COLO829 (cell line): ENCODE results near the gene ANK2.
"Not testable (repeated sequence)": the region's sequence is repeated elsewhere in the genome, so short reads cannot be mapped to it uniquely, and the experiment has no call there.

Experiments used
- DNase-seq: peaks from one replicate; pipeline ENCODE4 v3.0.0; 2012; ENCODE audit warnings: low spot score

Gene ANK2

GRCh38 chr4:113153529-113154101, 104.2 kb downstream of the ANK2 start:
- no peak for DNase-seq

DNA sequence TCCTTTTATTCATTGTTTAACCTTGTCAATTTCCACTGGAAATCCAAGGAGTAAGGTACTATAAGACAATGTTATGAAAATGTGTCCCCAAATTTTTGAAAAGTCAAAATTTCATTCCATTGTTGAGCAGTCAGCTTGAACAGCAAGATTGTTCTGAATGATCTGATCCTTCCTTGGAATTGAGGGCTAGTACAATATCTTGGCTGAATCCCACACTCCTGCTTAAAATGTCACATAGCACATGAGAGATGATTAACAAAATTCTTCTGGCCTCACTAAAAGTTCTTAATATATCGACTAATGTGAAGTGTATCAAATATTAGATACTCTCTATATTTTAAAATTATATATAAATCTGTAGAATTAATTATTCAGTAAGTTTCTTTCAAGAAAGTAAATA, 104.8 kb downstream of the ANK2 start:
- DNase-seq: no peak

DNA sequence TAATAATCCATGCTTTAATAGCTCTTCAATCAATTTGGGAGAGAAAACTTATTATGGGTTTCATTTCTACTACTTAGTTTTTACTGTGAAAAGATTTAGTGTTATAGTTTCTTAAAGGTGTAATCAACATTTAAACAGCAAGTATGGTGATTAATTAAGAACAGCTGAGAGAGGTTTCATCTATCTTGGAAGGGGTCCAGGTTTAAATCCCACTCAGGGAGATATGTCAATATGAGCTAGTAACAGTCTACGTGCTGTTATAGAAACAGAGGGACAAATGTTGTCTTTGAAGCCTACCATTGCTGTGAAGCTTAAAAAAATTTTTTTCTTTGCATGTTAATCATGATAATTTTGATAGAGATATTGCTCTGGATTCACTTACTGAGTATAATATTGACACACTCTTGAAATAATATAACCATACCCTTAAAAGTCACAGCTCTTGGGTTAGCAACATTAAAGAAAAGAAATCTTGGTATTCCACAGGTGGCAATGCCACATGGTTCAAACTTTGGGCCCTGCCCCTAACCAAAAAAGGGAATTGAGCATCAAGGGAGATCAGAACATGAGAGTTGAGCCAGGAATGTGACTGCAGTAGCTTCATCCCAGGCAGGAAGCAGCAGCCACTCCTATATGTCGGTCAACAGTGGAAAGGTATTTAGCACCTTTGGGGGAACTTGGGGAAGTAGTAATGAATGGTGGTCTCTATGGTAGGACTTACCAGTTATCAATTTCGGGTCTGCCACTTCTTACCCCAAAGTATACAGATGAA, 107.8 kb downstream of the ANK2 start:
- no peak for DNase-seq

DNA sequence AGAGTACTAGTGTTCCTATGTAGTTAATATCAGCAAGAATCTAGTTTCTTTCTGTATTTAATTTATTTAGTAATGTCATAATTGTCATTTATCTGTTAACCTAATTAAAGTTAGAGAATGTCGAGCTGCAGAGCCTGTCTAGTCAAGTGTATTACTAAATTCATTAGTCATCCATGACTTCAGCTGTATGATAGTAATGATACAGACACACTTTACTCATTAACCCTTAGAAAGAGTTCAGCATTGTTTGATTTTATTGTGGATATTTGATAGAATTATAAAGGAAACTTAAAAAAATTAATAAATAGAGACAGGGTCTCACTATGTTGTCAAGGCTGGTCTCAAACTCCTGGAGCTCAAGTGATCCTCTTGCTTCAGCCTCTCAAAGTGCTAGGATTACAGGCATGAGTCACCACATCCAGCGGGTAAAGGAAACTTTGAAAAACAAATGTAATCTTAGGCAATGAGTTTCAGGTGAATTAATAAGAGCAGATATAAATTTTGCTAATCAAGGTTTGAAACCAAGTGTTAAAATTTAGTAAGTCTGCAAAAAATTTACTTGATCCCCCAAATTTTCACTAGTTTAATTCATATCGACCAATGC, 110.6 kb downstream of the ANK2 start:
- no peak for DNase-seq

DNA sequence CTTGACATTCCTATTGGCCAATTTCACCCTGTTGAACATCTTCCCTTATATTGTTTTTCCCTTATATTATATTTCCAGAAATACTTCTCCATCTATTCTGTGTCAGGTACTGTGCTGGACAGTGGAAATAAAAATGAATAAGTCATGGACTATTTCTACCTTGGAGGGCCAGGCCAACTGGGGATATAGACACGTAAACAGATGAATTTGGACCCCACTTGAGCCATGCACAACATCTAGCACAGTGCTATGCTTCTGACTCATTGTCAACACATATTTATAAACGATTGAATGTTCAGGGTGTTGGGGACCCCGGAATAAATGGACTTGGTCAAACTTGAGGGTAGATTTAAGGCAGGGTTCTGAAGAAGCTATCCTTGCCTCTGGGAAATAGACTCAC, 111.1 kb downstream of the ANK2 start:
- no peak for DNase-seq

DNA sequence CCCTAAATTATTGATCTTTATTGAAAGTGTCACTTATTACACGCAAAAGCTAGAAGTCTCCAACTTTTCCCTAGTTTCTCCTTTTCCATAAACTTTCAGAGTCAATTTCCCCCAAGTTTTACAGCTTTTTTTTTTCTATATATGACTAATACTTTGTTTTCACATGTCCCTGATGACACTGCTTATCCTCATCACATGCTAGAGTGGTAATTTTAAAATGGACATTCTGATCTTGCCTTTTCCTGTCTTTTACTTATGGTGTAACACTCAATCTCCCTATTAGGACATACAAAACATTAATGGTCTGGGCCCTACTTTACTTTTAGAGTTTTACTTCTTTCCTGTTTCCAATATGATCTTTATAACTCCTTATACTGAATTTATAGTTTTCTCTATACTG, 112.6 kb downstream of the ANK2 start:
- no peak for DNase-seq

- DNase-seq: no peak
Observed at GRCh38 chr4:113169368-113169767, 119.9 kb downstream of the ANK2 start.

- DNase-seq: no peak
Observed at GRCh38 chr4:113170115-113170804, 120.8 kb downstream of the ANK2 start.

DNA sequence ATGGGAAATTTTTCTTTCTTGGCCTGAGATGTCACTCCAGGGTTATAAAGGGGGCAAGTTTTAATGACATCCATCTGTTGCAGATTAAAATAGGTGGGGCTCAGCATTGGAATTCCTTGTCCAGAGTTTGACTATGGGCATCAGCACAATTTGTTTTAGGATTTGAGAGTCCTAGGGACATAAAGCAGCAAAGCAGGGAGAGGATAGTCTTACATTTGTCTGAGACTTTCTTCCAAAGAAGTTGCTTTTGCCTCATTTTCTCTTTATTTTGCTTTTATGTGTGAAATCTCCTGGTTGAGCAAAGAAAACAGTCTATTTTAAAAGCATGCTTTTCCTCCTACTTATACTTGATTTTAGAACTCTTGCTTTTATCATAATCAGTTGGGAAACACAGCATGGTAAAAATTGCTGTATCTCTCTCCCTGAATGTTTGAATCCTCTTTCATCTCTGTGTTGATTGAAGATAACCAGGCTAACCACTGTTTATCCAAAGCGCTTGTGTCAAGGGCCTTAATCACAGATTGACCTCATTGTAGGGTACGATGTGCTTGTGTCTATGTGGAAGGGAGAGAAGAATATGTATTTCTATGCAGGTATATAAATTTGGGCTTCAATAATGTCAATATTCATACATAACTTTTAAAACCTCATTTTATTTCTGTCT, 121.5 kb downstream of the ANK2 start:
- no peak for DNase-seq

DNA sequence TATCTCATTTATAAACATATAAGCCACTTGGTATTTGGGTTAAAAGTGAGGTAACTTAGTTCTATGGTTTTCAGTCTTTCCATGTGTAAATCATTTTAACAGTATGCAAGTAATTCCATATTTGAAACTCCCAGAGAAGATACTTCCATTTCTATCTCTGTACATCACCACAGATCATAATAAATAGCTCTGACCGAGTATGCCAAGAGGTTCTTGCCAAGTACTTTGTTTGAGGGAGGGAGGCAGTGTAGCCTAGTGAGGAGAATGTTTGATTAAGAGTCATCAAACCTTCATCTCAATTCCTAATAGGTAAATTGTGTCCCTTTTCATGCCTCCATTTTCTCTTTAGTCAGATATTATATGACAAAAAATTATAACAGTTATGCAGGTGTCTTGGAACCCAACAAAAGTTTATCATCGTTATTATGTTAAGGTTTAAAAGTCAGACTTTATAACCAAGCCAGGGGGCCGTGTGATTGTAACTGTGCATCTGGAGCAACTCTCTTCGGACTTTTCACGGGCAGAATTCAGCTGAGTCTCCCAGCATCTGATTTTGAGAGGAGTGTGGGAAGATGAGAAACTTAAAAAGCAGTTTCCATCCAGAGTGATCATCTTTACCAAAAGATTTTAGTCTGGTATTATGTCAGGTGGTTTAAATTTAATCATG, 123.8 kb downstream of the ANK2 start:
- no peak for DNase-seq

GRCh38 chr4:113173793-113174264, 124.4 kb downstream of the ANK2 start:
- no peak for DNase-seq

GRCh38 chr4:113179091-113179490, 129.6 kb downstream of the ANK2 start:
- DNase-seq: no peak

DNA sequence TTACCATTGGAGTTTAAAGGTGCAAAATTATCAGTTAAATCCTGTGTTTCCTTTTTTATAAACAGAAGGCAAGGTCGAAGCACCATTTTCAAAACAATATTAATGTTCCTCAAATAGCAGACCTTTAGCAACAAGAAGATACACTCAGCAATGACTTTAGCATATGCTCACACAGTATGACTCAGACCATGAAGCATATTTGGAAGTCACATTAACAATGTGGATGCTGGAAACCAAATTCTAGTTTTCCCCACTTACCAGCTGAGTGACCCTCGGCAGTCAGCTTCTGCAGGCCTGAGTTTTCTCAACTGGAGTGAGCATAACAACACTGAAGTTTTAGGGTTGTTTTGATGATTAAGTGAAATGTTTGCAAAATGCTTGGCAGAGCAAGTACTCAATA, 130.5 kb downstream of the ANK2 start:
- no peak for DNase-seq

DNA sequence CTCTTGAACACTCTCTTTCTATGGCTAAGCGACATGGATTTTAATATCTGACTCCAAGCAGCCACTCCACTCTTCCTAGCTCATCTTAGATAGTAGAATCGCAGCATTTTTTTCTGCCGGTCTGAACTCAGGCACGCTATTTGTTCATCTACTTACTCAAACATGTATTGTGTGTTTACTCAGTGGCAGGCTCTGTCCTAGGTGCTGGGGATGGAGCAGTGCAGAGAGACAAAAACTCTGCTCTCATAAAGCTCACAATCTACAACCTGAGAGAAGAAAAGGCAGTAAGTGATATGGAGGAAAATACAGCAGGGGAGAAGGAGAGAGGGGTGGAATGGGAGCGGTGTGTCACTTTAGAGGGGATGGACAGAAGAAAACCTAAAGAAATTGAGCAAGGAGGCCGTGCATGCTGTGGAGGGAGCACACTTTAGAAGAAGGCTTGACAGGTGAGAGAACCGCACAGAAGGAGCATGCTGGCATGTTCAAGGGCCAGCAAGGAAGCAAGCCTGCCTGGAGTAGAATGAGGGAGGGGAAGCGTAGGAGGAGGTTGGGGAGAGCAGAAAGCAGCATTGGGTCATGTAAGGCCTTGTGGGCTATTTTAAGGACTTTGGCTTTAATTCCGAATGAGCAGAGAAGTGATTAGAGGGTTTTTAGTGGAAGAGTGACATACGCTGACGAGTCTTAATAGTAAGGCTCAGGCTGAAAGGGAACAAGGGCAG, 132.0 kb downstream of the ANK2 start:
- DNase-seq: no peak

- no peak for DNase-seq
Observed at GRCh38 chr4:113183032-113183605, 133.7 kb downstream of the ANK2 start.

DNA sequence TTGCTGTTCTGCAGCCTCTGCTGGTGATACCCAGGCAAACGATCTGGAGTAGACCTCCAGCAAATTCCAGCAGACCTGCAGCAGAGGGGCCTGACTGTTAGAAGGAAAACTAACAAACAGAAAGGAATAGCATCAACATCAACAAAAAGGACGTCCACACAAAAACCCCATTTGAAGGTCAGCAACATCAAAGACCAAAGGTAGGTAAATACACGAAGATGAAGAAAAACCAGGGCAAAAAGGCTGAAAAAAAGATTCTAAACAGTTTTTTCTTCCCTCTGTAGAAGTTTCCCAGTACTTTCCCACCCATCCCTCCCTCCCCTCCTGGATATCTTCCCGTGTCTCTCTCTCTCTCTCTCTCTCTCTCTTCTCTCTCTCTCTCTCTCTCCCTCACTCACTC, 136.8 kb downstream of the ANK2 start:
- DNase-seq: not testable (repeated sequence)

- no peak for DNase-seq
Observed at GRCh38 chr4:113186913-113187312, 137.5 kb downstream of the ANK2 start.

GRCh38 chr4:113187358-113187757, 137.9 kb downstream of the ANK2 start:
- DNase-seq: no peak

- DNase-seq: no peak
Observed at GRCh38 chr4:113189546-113189945, 140.1 kb downstream of the ANK2 start.

DNA sequence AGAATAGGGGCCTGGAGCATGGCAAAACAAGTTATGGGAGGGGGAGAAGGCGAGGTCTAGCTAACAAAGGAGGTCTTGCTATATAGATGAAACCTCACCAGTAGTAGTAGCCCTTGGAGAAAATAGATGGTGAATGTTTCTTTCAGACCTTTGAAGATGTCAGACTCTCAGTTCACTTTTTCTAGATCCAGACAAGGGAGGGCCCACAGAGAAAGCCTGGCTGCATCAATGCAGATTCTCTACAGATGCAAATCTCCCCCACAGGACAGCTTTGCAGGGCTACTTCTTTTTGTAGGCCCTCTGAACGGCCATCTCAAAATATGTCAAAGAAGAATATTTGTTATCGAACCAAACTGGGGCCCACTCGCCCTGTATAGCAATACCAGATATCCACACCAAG, 159.7 kb downstream of the ANK2 start:
- no peak for DNase-seq
